OCI-LY1 (cell line): ENCODE results near the gene ASB8.

Experiments
- EZH2 ChIP-seq: fragments of 200-600 bp; sonication (generic), shearing (Covaris generic); IDR thresholded peaks from 2 replicates; pipeline ENCODE4 v1.8.0; 2017; ENCODE audit warnings: borderline replicate concordance, mixed run types, mild to moderate bottlenecking, antibody characterized with exemption, low read length, moderate library complexity, mixed read lengths
- TF ChIP-seq, protein P1 (sequence below): fragments of 200-600 bp; sonication (generic), shearing (Covaris generic); IDR thresholded peaks from 2 replicates; pipeline ENCODE4 v1.5.1; 2017; ENCODE audit warnings: mild to moderate bottlenecking, antibody characterized with exemption, low read length, moderate library complexity, mixed read lengths

GRCh38 chr12:48177982-48178381 is 20.7 kb upstream of the ASB8 start:
- TF ChIP-seq, protein P1, sequence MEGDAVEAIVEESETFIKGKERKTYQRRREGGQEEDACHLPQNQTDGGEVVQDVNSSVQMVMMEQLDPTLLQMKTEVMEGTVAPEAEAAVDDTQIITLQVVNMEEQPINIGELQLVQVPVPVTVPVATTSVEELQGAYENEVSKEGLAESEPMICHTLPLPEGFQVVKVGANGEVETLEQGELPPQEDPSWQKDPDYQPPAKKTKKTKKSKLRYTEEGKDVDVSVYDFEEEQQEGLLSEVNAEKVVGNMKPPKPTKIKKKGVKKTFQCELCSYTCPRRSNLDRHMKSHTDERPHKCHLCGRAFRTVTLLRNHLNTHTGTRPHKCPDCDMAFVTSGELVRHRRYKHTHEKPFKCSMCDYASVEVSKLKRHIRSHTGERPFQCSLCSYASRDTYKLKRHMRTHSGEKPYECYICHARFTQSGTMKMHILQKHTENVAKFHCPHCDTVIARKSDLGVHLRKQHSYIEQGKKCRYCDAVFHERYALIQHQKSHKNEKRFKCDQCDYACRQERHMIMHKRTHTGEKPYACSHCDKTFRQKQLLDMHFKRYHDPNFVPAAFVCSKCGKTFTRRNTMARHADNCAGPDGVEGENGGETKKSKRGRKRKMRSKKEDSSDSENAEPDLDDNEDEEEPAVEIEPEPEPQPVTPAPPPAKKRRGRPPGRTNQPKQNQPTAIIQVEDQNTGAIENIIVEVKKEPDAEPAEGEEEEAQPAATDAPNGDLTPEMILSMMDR = no peak
- TF ChIP-seq EZH2 = no peak
